Measurements from ENCODE around the gene TMEM150B. TPM values are rescaled to one million over a fixed set of nuclear protein-coding genes. Genes with fewer than 3 reads are reported as not detected.
"Not testable (repeated sequence)": the region's sequence is repeated elsewhere in the genome, so short reads cannot be mapped to it uniquely, and the experiment has no call there.

TMEM150B gene
- polyA plus RNA-seq, 12 donors, result 0.40 to 1.1 (median 0.71) TPM; not detected in 2

GRCh38 chr19:55339889-55340783 is 15.0 kb upstream of the TMEM150B start:
- DNase-seq, result no peak

GRCh38 chr19:55339105-55339888 is 14.2 kb upstream of the TMEM150B start, which contains the start of gene KMT5C:
KMT5C (plus strand) TSS chr19:55339876; CDS start chr19:55341937, 2,061 bp downstream.
- DNase-seq, result peak; percentile 100

GRCh38 chr19:55336101-55336500 is 11.0 kb upstream of the TMEM150B start:
- no peak for DNase-seq

- no peak for DNase-seq
Observed at GRCh38 chr19:55333870-55334269, 8.7 kb upstream of the TMEM150B start.

- DNase-seq, result not testable (repeated sequence)
Observed at GRCh38 chr19:55329791-55330190, 4.7 kb upstream of the TMEM150B start.

- not testable (repeated sequence) for DNase-seq
Observed at GRCh38 chr19:55328774-55329318, 3.7 kb upstream of the TMEM150B start.

- DNase-seq, result no peak
Observed at GRCh38 chr19:55324662-55325061, 479 bp downstream of the TMEM150B start.

- no peak for DNase-seq
Observed at GRCh38 chr19:55322204-55322885, 2.8 kb downstream of the TMEM150B start.

- no peak for DNase-seq
Observed at GRCh38 chr19:55321466-55322137, 3.5 kb downstream of the TMEM150B start.

- DNase-seq, result no peak
Observed at GRCh38 chr19:55320844-55321419, 4.2 kb downstream of the TMEM150B start.

GRCh38 chr19:55319785-55320184 is 5.4 kb downstream of the TMEM150B start:
- DNase-seq, result no peak

GRCh38 chr19:55316646-55317045 is 8.5 kb downstream of the TMEM150B start:
- DNase-seq, result no peak

GRCh38 chr19:55315956-55316525 is 9.1 kb downstream of the TMEM150B start:
- DNase-seq, result no peak

GRCh38 chr19:55314396-55314795 is 10.7 kb downstream of the TMEM150B start:
- no peak for DNase-seq

GRCh38 chr19:55312621-55313512 is 12.3 kb downstream of the TMEM150B start:
- DNase-seq, result no peak

- no peak for DNase-seq
Observed at GRCh38 chr19:55311797-55312196, 13.3 kb downstream of the TMEM150B start.

- DNase-seq, result no peak
Observed at GRCh38 chr19:55311397-55311796, 13.7 kb downstream of the TMEM150B start.

- DNase-seq, result no peak
Observed at GRCh38 chr19:55310498-55310897, 14.6 kb downstream of the TMEM150B start.

- no peak for DNase-seq
Observed at GRCh38 chr19:55309448-55309847, 15.7 kb downstream of the TMEM150B start.
